ENCODE measurements around the gene DHRS3.
"Not testable (repeated sequence)": the region's sequence is repeated elsewhere in the genome, so short reads cannot be mapped to it uniquely, and the experiment has no call there.

The DHRS3 gene

GRCh38 chr1:12657060-12657884, 39.3 kb upstream of the DHRS3 start:
- no peak overlapping the region for H3K27ac ChIP-seq
- no peak for TF ChIP-seq CTCF (conservative IDR thresholded peaks at IDR 0.05)

- no peak for TF ChIP-seq CTCF (conservative IDR thresholded peaks at IDR 0.05)
- no peak overlapping the region for H3K27ac ChIP-seq
Measured at GRCh38 chr1:12656575-12656974, 38.6 kb upstream of the DHRS3 start.

- H3K27ac ChIP-seq, result no peak overlapping the region
- TF ChIP-seq CTCF (conservative IDR thresholded peaks at IDR 0.05), result no peak
Measured at GRCh38 chr1:12654657-12655056, 36.6 kb upstream of the DHRS3 start.

- no peak for TF ChIP-seq CTCF (conservative IDR thresholded peaks at IDR 0.05)
- H3K27ac ChIP-seq, result no peak overlapping the region
Measured at GRCh38 chr1:12654004-12654567, 36.1 kb upstream of the DHRS3 start.

GRCh38 chr1:12649971-12650421, 32.0 kb upstream of the DHRS3 start:
- no peak overlapping the region for H3K27ac ChIP-seq
- no peak for TF ChIP-seq CTCF (conservative IDR thresholded peaks at IDR 0.05)

- no peak overlapping the region for H3K27ac ChIP-seq
- TF ChIP-seq CTCF (conservative IDR thresholded peaks at IDR 0.05), result no peak
Measured at GRCh38 chr1:12648741-12649140, 30.7 kb upstream of the DHRS3 start.

GRCh38 chr1:12645401-12645800, 27.4 kb upstream of the DHRS3 start:
- not testable (repeated sequence) for H3K27ac ChIP-seq

GRCh38 chr1:12644829-12645228, 26.8 kb upstream of the DHRS3 start:
- no peak for TF ChIP-seq CTCF (conservative IDR thresholded peaks at IDR 0.05)
- no peak overlapping the region for H3K27ac ChIP-seq
